Breast epithelium (tissue), 4 donors: ENCODE measurements around the gene RPS8. TPM values are rescaled to one million over a fixed set of nuclear protein-coding genes. Genes with fewer than 3 reads are reported as not detected.
A peak's percentile ranks its signal among the peaks of the same experiment; 100 is the strongest.

ENCODE experiments used
- DNase-seq, 2 donors: peaks; one replicate each; pipeline ENCODE4 v3.0.0-alpha.2; 2019; ENCODE audit warnings: low spot score in 2 of 2
- H3K27ac ChIP-seq, 2 donors: fragments of 200-600 bp; sonication (generic) in 1 of 2; one replicate each; pipeline ENCODE4 v1.5.1; 2016 to 2019; ENCODE audit warnings: mild to moderate bottlenecking in 1 of 2
- H3K27me3 ChIP-seq, 2 donors: fragments of 200-600 bp; sonication (generic) in 1 of 2; one replicate each; pipeline versions ENCODE4 v1.5.1 to v1.6.0; 2017 to 2019; ENCODE audit warnings: control low read depth in 1 of 2, mild to moderate bottlenecking in 1 of 2
- H3K36me3 ChIP-seq: fragments of 200-600 bp; one replicate; pipeline ENCODE4 v1.5.1; 2019
- H3K4me1 ChIP-seq, 2 donors: fragments of 200-600 bp; sonication (generic); one replicate each; pipeline ENCODE4 v1.5.1; 2016 to 2019; ENCODE audit warnings: control low read depth in 1 of 2
- H3K4me3 ChIP-seq, 3 donors: fragments of 200-600 bp; sonication (generic); 1 replicate in 2 of 3; 2 replicates in 1 of 3; pipeline ENCODE4 v1.5.1; 2016 to 2019; ENCODE audit warnings: mild to moderate bottlenecking in 3 of 3, moderate library complexity in 2 of 3
- H3K9me3 ChIP-seq, 2 donors: fragments of 200-600 bp; sonication (generic) in 1 of 2; one replicate each; pipeline ENCODE4 v1.5.1; 2016 to 2019; ENCODE audit warnings: control low read depth in 1 of 2
- POLR2A ChIP-seq: fragments of 450-650 bp; IDR thresholded peaks from one replicate; pipeline ENCODE4 v1.6.1; 2016; ENCODE audit warnings: antibody characterized with exemption, mild to moderate bottlenecking, moderate library complexity
- POLR2AphosphoS5 ChIP-seq, 3 donors: sonication (generic); formaldehyde crosslinking; IDR thresholded peaks; one replicate each; pipeline ENCODE4 v1.6.1; 2017; ENCODE audit warnings: antibody characterized with exemption in 3 of 3
- intact Hi-C: fragments of 100-400 bp; cut with DNase I; formaldehyde crosslinking; loops from one replicate; pipeline ENCODE4 v1.15.1; 2023; ENCODE audit warnings: low total_unique reads
- total RNA-seq, 3 donors: library from RNA; depleted of rRNA; stranded (reverse); fragments of >200 nt; gene quantifications; one replicate each; pipeline ENCODE4 v1.1.0, GENCODE V29; 2016
- TF ChIP-seq, protein P1 (sequence below), 3 donors: fragments of 450-650 bp; IDR thresholded peaks; one replicate each; pipeline ENCODE4 v1.5.1; 2016 to 2017; ENCODE audit warnings: antibody characterized with exemption in 3 of 3, mild to moderate bottlenecking in 3 of 3, moderate library complexity in 3 of 3

RPS8 gene
- total RNA-seq, 3 donors from 2014 or later: 2,158 to 3,355 (median 2,591) TPM

- TF ChIP-seq, protein P1, sequence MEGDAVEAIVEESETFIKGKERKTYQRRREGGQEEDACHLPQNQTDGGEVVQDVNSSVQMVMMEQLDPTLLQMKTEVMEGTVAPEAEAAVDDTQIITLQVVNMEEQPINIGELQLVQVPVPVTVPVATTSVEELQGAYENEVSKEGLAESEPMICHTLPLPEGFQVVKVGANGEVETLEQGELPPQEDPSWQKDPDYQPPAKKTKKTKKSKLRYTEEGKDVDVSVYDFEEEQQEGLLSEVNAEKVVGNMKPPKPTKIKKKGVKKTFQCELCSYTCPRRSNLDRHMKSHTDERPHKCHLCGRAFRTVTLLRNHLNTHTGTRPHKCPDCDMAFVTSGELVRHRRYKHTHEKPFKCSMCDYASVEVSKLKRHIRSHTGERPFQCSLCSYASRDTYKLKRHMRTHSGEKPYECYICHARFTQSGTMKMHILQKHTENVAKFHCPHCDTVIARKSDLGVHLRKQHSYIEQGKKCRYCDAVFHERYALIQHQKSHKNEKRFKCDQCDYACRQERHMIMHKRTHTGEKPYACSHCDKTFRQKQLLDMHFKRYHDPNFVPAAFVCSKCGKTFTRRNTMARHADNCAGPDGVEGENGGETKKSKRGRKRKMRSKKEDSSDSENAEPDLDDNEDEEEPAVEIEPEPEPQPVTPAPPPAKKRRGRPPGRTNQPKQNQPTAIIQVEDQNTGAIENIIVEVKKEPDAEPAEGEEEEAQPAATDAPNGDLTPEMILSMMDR (IDR thresholded peaks at IDR 0.05): no peak
- no peak for TF ChIP-seq POLR2AphosphoS5 (IDR thresholded peaks at IDR 0.05)
- no peak for TF ChIP-seq POLR2A
- no peaks in the 10 kb centered on the region for H3K9me3 ChIP-seq
- no peaks in the 10 kb centered on the region for H3K27me3 ChIP-seq
- no peak overlapping the region for H3K4me3 ChIP-seq
- DNase-seq: no peak
- H3K27ac ChIP-seq: no peak overlapping the region
- intact Hi-C loops: no loop called here
- no peaks in the 10 kb centered on the region for H3K36me3 ChIP-seq
- peaks cover 0 to 13% of the 10 kb centered on the region in 2 donors for H3K4me1 ChIP-seq
Measured at GRCh38 chr1:44780583-44781121, 5.3 kb downstream of the RPS8 start.

DNA sequence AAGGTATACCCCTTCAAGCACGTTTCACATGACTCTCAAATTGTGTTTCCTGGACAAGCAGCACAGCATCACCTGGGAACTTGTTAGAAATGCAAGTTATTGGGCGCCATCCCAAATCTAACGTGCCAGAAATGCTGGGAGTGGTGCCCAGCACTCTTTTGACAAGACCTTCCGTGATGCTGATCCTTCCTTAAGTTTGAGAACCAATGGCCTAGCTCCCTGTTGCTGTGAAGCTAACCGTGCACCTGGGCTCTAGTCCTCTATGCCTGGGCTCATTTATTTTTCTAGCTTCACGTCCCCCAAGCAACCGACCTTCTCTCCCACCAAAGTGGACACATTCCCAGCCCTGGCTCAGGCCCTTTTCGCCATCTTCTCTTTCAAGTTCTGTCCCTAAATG lies 8.4 kb downstream of the RPS8 start:
- Histone ChIP-seq H3K36me3 (no peaks in the 10 kb centered on the region), H3K9me3 (no peaks in the 10 kb centered on the region), H3K27me3 (no peaks in the 10 kb centered on the region), H3K27ac (peak overlapping the region; percentile 44 to 62), H3K4me3 (peak overlapping the region; percentile 45 to 68 (median 57)), H3K4me1 (peaks cover 0 to 12% of the 10 kb centered on the region in 2 donors)
- no peak for DNase-seq
- TF ChIP-seq POLR2AphosphoS5 (IDR thresholded peaks at IDR 0.05): no peak
- TF ChIP-seq, protein P1 (IDR thresholded peaks at IDR 0.05): no peak
- no peak for TF ChIP-seq POLR2A
- intact Hi-C loops: no loop called here

DNA sequence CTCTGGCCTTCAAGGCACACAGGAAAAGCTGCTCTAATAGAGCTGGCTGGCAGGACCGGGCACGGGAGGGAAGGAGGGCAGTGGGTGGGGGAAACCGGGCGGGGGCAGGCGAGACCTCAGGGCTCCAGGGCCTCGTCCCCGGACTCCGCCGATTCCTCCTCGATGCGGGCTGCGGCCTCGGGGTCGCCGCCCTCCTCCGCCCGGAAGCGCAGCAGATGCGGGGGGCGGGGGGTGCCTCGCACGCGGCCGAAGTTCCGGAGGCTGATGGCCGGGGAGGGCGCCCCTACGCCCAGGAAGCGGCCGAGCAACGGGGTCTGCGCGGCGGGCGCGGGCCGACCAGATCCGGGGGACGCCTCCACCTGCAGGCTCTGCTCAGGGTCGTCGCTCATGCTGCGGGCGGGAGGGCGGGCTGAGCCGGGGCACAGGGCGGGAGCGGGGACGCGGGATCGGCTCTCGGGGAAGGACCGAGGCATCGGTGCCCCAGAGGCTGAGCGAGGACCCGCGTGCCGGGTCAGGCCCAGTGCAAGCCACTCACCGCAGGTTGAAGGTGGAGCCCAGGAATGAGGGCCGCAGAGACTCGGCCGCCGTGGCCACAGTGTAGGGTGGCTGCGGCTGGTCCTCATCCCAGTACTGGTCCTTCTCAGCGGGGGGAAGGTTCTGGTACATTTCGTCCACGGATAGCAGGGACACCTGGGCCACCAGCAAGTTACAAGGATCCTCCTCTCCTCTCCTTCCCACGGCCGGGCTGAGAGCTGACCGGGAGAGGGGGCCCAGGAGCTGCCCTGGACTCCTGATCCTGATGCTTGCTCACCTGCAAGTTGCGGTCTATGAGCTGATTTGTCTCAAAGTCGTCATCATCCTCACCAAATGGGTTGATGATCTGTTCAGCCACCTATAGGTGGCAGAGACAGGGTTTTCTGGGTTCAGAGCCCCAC lies 9.0 kb downstream of the RPS8 start:
- DNase-seq: no peak
- Histone ChIP-seq H3K4me1 (peaks cover 0 to 12% of the 10 kb centered on the region in 2 donors), H3K27ac (peak overlapping the region; percentile 44 to 62), H3K27me3 (no peaks in the 10 kb centered on the region), H3K36me3 (no peaks in the 10 kb centered on the region), H3K4me3 (peak overlapping the region; percentile 45 to 68 (median 57)), H3K9me3 (no peaks in the 10 kb centered on the region)
- intact Hi-C loops: no loop called here
- TF ChIP-seq, protein P1 (IDR thresholded peaks at IDR 0.05): no peak
- TF ChIP-seq POLR2AphosphoS5 (IDR thresholded peaks at IDR 0.05) (no peak), POLR2A (no peak)

DNA sequence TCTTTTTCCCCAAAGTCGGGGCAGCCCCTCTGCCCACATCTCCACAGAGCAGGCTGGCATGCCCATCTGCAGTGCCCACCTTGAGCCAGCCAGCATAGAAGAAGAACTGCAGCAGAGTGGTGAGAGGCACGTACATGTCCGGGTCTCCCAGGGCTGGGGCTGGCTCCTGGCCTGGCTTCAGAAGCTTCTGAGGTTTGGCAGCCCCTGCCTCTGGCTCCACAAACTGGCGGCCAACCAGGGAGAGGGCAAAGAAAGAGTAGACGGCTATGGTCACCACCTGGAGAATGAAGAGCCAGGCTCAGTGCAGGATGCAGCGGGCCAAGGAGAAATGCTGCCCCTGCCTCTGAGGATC lies 9.7 kb downstream of the RPS8 start:
- DNase-seq: no peak
- Histone ChIP-seq H3K9me3 (no peaks in the 10 kb centered on the region), H3K4me1 (peaks cover 0 to 12% of the 10 kb centered on the region in 2 donors), H3K4me3 (peak overlapping the region in 2 of 3 donors; percentile 57 to 68), H3K27me3 (no peaks in the 10 kb centered on the region), H3K36me3 (no peaks in the 10 kb centered on the region), H3K27ac (no peak overlapping the region)
- intact Hi-C loops: no loop called here
- no peak for TF ChIP-seq POLR2A
- no peak for TF ChIP-seq POLR2AphosphoS5 (IDR thresholded peaks at IDR 0.05)
- TF ChIP-seq, protein P1 (IDR thresholded peaks at IDR 0.05): no peak
